ENCODE data around the gene DGKA.
"Not testable (repeated sequence)": the region's sequence is repeated elsewhere in the genome, so short reads cannot be mapped to it uniquely, and the experiment has no call there.

Gene DGKA

DNA sequence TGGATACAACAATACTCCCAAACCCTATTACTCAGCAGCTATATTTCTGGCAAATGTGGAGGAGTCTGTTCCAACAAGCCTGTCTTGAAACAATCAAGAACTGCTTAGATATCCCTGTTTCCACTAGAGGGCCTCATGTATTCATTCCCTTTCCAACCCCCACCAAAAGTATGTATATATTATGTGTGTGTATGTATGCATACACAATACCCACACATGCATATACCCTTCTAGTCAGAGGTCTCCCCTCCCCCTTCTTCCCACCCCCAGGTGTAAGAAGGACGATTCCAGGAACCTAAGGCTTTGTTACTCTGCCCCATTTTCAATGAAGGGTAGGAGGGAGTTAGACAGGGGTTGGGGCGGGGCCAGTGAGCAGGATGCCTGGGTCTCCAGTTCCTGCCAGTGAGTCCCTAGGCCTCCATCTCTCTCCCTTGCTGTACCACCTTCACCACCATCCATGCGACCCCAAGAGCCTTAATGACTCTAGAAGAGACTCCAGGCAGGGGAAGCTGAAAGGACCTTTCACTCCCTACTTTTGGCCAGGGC is at the start of gene DGKA:
Gene DGKA (plus strand): TSS at position 392 of the 546 bp plus-strand sequence. CDS start 5,342 bp downstream, outside the sequence.
- DNase-seq, result no peak

DNA sequence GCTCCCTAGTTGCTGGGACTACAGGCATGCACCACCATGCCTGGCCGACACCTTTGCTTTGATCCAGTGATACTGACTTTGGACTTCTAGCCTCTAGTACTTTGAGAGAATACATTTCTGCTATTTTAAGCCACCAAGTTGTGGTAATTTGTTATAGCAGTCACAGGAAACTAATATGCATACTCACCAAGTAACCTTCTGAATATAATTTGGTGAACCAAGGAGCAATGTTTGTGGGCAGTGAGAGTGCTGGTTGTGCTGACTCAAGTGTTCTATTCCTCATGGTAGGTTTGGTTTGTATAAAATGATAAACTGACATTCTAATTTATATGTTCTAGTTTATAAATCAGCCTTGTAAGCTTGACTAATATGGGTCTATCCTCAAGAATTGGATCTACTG is 45.8 kb upstream of the DGKA start:
- DNase-seq, result no peak

- no peak for DNase-seq
Observed at GRCh38 chr12:55891310-55891709, 39.7 kb upstream of the DGKA start.

DNA sequence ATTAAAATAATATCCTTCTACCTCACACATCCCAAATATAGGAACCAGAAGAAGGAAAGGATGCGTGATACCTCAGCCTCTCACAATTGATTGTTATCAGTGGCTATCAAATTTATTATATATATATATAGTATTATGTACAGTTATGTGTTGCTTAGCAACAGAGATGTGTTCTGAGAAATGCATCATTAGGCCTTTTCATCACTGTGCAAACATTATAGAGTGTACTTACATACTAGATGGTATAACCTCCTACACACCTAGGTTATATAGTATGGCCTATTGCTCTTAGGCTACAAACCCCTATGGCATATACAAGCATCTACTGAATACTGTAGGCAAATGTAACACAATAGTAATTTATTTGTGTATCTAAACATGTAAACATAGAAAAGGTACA is 37.2 kb upstream of the DGKA start:
- no peak for DNase-seq

- DNase-seq, result no peak
Observed at GRCh38 chr12:55899082-55899481, 31.9 kb upstream of the DGKA start.

- no peak for DNase-seq
Observed at GRCh38 chr12:55901881-55902490, 29.0 kb upstream of the DGKA start.

DNA sequence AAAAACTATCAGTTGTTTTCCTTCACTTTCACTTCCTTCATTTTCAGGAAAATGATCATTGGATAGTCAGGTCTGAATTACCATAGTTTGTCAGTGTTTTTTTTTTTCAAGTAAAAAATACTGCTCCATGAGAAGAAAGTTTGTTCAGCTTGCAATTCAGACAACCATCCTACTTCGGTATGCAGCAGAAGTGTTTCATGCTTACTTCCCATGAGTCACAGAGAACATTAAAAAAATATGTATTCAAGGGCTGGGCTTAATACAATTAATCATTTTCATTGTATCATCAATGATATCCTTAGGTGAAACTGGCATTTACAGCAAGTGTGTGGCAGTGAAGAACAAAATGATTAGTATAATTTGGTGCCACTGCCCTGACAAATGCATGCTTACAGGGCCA is 24.9 kb upstream of the DGKA start:
- no peak for DNase-seq

DNA sequence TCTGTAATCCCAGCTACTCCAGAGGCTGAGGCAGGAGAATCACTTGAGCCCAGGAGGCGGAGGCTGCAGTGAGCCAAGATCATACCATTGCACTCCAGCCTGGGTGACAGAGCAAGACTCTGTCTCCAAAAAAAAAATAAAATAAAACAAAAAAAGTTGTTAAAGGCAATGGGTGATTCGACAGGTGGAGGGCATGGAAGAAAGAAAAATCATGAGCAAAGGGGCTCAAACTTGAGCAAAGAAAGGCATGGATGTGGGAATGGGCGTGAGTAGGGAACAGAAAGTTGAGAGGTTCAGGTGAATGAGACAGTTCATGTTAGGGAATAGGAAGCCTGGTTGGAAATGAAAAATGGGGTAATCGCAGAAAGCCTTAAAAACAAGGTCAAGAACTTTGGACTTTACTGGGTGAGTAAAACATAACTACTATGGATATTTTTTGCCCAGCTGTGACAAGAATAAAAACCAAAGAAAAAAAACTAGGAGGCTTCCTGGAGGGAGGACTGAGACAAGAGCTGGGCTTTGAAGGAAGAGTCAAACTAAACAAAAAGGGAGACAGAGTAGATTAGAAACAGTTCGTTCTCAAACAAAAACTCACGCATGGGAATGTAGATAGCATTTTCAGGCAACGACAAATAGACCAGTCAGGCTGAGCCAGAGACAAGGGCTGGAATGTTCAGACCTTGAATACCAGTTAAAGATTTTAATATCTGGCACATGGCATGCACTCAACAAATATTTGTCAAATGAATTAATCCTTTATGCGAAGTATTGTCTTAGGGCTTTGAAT is 22.0 kb upstream of the DGKA start:
- DNase-seq, result no peak

GRCh38 chr12:55909513-55909884 is 21.5 kb upstream of the DGKA start:
- DNase-seq, result no peak

- DNase-seq, result no peak
Observed at GRCh38 chr12:55912908-55913307, 18.1 kb upstream of the DGKA start.

- DNase-seq, result no peak
Observed at GRCh38 chr12:55915482-55915859, 15.5 kb upstream of the DGKA start.

- not testable (repeated sequence) for DNase-seq
Observed at GRCh38 chr12:55919032-55919431, 11.9 kb upstream of the DGKA start.

- no peak for DNase-seq
Observed at GRCh38 chr12:55922126-55922525, 8.8 kb upstream of the DGKA start.

DNA sequence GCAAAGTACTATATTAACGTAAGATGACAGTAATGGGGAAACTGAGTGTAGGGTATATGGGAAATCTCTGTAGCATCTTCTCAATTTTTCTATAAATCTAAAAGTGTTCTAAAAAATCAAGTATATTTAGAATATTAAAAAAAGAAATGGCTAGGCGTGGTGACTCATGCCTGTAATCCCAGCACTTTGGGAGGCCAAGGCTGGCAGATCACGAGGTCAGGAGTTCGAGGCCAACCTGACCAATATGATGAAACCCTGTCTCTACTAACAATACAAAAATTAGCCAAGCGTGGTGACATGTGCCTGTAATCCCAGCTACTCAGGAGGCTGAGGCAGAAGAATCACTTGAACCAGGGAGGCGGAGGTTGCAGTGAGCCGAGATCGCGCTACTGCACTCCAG is 7.3 kb upstream of the DGKA start:
- not testable (repeated sequence) for DNase-seq

- no peak for DNase-seq
Observed at GRCh38 chr12:55925371-55925770, 5.6 kb upstream of the DGKA start.

DNA sequence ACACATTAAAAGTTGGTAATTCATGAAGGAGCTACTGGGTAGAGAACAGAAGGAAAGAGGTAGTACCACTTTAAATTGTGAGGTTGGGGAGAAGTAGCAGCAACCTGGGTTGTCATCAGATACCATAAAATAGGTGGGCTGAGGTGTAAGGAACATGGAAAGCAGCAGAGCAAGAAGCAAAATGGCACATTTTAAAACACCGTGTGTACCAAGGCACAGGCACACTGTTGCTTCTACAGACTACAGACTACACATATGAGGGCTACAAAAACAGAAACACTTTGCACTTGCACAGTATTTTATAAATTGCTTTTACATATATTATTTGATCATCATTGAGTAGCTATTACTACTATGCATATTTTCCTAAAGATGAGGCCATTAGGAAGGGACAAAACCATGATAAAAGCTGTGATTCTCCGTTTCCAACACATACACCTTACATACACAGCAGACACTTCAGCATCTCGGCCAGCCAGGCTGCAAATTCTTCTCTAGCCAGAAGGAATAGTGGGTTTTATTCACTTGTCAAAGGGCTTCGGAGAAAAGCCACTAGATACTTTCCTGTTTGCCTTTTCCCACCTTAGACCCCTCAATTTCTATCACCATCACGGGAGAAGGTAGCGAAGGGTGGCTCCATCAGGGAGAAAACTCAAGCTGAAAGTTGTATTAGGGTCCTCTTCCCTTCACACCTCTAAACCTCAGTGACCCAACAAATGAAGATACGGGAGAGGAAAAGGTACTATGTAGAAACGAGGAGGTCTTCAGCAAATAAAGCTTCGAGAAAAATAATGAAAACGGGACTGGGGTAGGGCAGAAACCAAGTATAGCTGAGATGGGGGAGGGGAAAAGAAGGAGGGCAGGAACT is 4.9 kb upstream of the DGKA start:
- DNase-seq, result no peak

DNA sequence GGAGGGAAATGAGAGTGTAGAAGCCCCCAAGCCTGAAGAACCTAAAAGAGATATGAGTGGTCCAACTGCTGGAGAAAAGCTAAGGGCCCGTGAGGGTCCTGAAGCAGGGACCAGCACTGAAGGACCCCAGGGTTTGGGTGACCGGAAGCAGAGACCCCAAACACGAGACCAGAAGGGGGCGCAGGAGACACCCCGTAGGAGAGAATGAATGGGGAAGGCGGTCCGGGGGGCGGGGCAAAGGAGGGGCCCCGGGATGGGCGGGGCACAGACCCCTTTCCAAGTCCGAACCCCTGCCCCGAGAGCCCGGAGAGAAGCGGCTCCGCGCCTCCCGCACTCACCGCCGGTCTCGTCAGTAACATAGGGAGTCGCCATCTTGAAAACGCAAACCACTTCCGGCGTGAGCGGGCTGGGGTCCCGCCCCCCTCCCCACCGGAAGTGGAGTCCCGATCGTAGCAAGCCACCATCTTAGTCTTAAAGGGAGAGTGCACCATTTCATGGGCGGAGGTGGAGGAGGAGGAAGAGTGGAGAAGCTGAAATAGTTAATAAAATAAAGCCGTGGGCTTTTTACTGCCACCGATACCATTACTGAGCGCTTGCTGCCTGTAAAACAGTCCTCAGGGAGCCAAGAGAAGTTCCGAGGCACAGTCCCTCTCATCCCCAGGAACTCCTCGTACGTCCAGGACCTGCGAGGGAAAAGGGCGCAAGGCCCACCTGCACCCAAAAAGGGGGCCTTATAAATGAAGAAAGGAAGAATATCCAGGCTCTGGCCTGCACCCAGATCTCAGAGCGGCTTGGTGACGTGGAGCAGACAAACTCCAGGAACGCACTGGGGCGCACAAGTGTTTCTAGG is 4.0 kb upstream of the DGKA start:
- no peak for DNase-seq

- no peak for DNase-seq
Observed at GRCh38 chr12:55927588-55928502, 3.1 kb upstream of the DGKA start, which contains the start of gene PYM1. TSS of gene PYM1 (minus strand) at chr12:55927894. CDS start at chr12:55927761, 133 bp downstream.

GRCh38 chr12:55929306-55929791 is 1.6 kb upstream of the DGKA start:
- no peak for DNase-seq

DNA sequence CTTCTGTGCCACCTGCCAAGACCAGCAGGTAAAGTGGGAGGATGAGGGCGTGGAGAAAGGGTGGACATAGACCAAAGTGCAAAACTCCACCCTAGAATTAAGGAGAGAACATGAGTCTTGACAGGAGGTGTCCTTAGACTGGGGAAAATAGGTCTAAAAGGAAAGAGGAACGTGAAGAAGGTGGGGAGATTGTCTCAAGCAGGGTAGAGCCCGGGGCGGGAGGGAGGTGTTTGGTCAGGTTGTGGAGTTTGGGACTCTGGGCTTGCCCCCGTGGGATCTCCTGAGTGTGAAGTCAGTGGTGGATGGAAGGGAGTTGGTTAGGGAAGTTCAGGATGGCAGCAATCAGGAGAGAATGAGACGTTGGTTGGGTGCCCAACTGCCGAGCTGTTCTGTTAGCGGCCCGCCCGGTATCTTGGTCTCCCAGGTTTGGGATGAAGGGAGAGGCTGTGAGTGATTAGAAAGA is 386 bp downstream of the DGKA start:
- no peak for DNase-seq
